ENCODE measurements around the gene FRYL.

DNA sequence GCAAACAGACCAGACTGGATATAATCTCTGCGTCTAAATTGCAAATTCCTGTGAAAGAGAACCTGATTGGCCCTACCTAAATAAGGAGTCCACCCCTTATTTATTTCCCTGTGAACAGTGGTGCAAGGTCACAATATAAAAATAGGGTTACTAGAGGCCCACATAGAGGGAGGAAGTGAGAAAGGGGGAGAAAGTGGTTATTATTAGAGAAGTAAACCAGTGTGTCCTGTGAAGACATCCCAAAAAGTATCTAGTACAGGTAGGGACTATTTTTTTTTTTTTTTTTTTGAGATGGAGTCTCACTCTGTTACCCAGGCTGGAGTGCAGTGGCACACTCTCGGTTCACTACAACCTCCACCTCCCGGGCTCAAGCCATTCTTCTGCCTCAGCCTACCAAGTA is 15.0 kb upstream of the FRYL start:
- TF ChIP-seq, protein P1, sequence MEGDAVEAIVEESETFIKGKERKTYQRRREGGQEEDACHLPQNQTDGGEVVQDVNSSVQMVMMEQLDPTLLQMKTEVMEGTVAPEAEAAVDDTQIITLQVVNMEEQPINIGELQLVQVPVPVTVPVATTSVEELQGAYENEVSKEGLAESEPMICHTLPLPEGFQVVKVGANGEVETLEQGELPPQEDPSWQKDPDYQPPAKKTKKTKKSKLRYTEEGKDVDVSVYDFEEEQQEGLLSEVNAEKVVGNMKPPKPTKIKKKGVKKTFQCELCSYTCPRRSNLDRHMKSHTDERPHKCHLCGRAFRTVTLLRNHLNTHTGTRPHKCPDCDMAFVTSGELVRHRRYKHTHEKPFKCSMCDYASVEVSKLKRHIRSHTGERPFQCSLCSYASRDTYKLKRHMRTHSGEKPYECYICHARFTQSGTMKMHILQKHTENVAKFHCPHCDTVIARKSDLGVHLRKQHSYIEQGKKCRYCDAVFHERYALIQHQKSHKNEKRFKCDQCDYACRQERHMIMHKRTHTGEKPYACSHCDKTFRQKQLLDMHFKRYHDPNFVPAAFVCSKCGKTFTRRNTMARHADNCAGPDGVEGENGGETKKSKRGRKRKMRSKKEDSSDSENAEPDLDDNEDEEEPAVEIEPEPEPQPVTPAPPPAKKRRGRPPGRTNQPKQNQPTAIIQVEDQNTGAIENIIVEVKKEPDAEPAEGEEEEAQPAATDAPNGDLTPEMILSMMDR (conservative IDR thresholded peaks at IDR 0.05; ENCODE audit: low read length) = no peak
- no peak for TF ChIP-seq EZH2phosphoT487 (IDR thresholded peaks at IDR 0.05; ENCODE audit: borderline replicate concordance, low read depth, low read length)

Measured in OCI-LY7 (cell line).